ENCODE measurements around the gene ZSWIM5. TPM values are rescaled to one million over a fixed set of nuclear protein-coding genes. Genes with fewer than 3 reads are reported as not detected.

Gene ZSWIM5
- total and polyA plus RNA-seq, 2 of the 8 experiments (the other 6 are each of a cell fraction or from before 2014, with no cell fraction given): 2.5 to 3.9 TPM

DNA sequence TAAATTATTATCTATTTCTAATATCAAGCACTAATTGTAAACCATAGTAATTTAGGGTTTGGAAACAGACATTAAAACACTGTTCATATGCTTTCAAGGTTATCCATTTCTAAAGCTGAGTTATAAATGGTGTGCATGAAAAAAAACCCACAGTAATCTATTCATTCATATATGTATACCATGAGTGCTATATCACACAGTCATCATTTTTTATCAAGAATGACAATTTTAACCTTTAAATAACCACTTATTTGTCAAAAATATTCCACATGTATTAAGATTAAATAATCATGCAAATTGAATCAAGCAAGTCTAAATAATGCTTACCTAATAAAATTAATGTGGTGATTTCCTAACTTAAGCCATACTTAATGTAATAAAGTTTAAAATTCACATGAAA, 6.0 kb downstream of the ZSWIM5 start (continued):
- TF ChIP-seq, protein P1, sequence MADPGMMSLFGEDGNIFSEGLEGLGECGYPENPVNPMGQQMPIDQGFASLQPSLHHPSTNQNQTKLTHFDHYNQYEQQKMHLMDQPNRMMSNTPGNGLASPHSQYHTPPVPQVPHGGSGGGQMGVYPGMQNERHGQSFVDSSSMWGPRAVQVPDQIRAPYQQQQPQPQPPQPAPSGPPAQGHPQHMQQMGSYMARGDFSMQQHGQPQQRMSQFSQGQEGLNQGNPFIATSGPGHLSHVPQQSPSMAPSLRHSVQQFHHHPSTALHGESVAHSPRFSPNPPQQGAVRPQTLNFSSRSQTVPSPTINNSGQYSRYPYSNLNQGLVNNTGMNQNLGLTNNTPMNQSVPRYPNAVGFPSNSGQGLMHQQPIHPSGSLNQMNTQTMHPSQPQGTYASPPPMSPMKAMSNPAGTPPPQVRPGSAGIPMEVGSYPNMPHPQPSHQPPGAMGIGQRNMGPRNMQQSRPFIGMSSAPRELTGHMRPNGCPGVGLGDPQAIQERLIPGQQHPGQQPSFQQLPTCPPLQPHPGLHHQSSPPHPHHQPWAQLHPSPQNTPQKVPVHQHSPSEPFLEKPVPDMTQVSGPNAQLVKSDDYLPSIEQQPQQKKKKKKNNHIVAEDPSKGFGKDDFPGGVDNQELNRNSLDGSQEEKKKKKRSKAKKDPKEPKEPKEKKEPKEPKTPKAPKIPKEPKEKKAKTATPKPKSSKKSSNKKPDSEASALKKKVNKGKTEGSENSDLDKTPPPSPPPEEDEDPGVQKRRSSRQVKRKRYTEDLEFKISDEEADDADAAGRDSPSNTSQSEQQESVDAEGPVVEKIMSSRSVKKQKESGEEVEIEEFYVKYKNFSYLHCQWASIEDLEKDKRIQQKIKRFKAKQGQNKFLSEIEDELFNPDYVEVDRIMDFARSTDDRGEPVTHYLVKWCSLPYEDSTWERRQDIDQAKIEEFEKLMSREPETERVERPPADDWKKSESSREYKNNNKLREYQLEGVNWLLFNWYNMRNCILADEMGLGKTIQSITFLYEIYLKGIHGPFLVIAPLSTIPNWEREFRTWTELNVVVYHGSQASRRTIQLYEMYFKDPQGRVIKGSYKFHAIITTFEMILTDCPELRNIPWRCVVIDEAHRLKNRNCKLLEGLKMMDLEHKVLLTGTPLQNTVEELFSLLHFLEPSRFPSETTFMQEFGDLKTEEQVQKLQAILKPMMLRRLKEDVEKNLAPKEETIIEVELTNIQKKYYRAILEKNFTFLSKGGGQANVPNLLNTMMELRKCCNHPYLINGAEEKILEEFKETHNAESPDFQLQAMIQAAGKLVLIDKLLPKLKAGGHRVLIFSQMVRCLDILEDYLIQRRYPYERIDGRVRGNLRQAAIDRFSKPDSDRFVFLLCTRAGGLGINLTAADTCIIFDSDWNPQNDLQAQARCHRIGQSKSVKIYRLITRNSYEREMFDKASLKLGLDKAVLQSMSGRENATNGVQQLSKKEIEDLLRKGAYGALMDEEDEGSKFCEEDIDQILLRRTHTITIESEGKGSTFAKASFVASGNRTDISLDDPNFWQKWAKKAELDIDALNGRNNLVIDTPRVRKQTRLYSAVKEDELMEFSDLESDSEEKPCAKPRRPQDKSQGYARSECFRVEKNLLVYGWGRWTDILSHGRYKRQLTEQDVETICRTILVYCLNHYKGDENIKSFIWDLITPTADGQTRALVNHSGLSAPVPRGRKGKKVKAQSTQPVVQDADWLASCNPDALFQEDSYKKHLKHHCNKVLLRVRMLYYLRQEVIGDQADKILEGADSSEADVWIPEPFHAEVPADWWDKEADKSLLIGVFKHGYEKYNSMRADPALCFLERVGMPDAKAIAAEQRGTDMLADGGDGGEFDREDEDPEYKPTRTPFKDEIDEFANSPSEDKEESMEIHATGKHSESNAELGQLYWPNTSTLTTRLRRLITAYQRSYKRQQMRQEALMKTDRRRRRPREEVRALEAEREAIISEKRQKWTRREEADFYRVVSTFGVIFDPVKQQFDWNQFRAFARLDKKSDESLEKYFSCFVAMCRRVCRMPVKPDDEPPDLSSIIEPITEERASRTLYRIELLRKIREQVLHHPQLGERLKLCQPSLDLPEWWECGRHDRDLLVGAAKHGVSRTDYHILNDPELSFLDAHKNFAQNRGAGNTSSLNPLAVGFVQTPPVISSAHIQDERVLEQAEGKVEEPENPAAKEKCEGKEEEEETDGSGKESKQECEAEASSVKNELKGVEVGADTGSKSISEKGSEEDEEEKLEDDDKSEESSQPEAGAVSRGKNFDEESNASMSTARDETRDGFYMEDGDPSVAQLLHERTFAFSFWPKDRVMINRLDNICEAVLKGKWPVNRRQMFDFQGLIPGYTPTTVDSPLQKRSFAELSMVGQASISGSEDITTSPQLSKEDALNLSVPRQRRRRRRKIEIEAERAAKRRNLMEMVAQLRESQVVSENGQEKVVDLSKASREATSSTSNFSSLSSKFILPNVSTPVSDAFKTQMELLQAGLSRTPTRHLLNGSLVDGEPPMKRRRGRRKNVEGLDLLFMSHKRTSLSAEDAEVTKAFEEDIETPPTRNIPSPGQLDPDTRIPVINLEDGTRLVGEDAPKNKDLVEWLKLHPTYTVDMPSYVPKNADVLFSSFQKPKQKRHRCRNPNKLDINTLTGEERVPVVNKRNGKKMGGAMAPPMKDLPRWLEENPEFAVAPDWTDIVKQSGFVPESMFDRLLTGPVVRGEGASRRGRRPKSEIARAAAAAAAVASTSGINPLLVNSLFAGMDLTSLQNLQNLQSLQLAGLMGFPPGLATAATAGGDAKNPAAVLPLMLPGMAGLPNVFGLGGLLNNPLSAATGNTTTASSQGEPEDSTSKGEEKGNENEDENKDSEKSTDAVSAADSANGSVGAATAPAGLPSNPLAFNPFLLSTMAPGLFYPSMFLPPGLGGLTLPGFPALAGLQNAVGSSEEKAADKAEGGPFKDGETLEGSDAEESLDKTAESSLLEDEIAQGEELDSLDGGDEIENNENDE (IDR thresholded peaks at IDR 0.05; ENCODE audit: insufficient replicate concordance, low read length): no peak
- no peak for TF ChIP-seq CBX5 (IDR thresholded peaks at IDR 0.05; ENCODE audit: low read depth, low read length)
- TF ChIP-seq RNF2 (IDR thresholded peaks at IDR 0.05; ENCODE audit: borderline replicate concordance, low read depth, low read length, missing control alignments, poor library complexity, severe bottlenecking): no peak
- no peak for TF ChIP-seq HDAC6 (IDR thresholded peaks at IDR 0.05; ENCODE audit: low read depth, low read length)
- TF ChIP-seq SP2 (IDR thresholded peaks at IDR 0.05; ENCODE audit: low read length): no peak
- no peak for TF ChIP-seq YY1 (IDR thresholded peaks at IDR 0.05; ENCODE audit: low read depth, low read length)
- TF ChIP-seq SP1 (IDR thresholded peaks at IDR 0.05; ENCODE audit: low read depth, low read length): no peak
- TF ChIP-seq ASH2L (IDR thresholded peaks at IDR 0.05; ENCODE audit: low read length): no peak
